Retina (tissue), 1 donor: ENCODE measurements around the gene PEX11B.
A peak's percentile ranks its signal among the peaks of the same experiment; 100 is the strongest.

Experiments used
- DNase-seq: peaks from one replicate; pipeline ENCODE4 v3.0.0-alpha.2; 2016

PEX11B gene

DNA sequence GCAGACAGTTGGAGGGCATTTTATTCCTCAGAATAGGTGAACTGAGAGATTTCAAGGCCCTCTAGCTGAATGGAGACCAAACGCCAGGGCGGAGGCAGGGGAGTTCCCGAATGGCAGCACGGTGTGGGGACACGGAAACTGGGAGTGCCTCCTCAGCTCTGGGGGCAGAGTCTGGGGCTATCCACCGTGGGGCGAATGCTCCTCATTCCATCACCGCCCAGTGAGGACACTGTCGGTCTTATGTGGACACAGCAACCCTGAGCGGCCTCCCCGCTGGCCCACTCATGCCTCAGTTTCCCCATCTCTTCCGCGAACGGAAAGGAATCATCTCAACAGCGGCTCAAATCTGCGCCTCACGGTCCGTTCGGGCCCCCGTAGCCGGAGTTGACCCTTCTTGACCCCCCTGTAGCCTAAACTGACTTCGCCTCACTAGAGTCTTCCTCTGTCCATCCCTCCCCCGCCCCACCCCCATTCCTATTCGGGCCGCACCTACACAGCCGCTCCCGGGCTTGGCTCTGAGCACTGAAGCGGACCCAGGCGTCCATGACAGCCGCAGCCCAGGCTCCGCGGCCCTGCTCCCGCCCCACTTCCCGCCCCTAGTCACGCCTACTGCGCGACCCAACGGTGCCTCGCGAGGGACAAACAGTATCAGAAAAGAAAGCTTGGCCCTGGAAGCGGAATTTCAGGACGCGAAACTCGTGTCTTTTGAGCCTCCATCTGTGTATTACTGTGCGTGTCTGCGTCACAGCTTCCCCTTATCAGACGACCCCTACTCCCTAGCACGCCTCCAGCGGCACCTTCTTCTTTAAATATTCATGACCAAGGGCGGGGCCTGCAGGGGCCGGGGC, at the start of gene PEX11B:
TSS of gene PEX11B (minus strand) at position 574 of the 848 bp plus-strand sequence. CDS start at position 545, 29 bp downstream.
- peak; percentile 94 for DNase-seq

GRCh38 chr1:145967288-145967687, 48.8 kb upstream of the PEX11B start:
- DNase-seq, result no peak

DNA sequence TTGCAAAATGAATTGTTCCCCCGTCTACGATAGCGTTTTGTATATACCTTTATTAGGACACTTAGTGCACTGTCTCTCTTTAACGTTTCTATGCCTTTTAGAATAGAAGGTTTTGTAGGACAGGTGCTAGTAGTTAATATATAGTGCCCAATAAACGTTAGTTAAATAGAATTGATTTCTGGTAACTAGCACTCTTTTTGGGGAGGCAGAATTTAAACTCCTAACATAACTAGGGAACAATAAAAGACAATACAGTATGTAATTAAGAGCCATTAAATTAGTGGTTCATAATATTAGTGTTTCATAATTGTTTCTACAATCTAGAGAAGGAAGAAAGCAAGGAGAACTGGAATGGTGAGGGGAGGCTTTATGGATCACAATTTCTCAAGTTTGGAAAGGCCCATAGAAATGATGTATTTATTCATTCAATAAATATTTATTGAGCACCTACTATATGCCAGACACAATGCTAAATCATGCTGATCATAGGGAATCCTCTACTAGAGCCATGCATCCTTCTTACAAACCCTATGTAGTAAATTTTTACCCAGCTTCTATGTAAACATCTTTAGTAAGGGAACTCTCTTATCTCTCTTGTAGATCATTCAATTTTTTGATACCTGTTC, 46.7 kb upstream of the PEX11B start:
- DNase-seq, result no peak

- peak; percentile 96 for DNase-seq
These were observed 46.0 kb upstream of the PEX11B start, which contains the start of the genes ANKRD34A and POLR3GL for GRCh38 chr1:145964328-145965118. Gene ANKRD34A, minus strand, starts transcription at chr1:145964575. Its CDS starts 2,816 bp downstream, at chr1:145961759. Gene POLR3GL, plus strand, starts transcription at chr1:145964690. Its CDS starts 10,176 bp downstream, at chr1:145974866.

DNA sequence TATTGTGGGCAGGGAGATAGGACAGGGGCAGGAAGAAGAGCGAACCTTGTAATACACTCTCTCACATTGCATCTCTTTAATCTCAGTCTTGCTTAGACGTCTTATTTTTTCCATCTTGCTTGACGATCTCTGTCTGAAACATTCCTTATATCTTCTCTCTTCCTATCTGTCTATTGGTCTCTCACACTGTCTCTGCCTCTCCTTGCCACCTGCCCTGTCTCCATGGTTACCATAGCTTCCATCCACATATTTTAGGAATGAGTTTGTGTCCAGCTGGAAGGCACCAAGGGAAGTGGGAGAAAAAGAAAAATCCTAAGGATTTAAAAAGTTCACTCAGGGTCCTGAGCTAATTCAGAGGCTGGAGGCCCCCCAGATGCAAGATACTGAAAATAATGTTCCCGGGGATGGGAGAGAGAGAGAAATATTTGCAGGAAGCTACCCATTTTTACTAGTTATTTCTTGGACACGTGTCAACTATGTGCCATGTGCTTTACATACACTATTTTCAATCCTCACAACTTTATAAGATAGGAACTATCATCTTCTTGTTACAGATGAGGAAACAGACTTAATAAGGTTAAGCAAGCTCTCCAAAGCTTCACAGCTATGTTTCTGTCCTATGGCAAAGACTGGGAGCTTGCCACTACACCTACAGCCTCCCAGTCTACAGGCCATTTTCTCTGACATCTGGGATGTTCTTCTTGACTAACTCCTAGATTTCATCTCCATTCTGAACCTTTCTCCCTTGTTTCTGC, 44.9 kb upstream of the PEX11B start:
- DNase-seq, result no peak

- DNase-seq, result peak; percentile 47
These were observed 43.9 kb upstream of the PEX11B start for GRCh38 chr1:145962157-145963102.

GRCh38 chr1:145961425-145962156, 43.1 kb upstream of the PEX11B start:
- DNase-seq, result peak; percentile 74

DNA sequence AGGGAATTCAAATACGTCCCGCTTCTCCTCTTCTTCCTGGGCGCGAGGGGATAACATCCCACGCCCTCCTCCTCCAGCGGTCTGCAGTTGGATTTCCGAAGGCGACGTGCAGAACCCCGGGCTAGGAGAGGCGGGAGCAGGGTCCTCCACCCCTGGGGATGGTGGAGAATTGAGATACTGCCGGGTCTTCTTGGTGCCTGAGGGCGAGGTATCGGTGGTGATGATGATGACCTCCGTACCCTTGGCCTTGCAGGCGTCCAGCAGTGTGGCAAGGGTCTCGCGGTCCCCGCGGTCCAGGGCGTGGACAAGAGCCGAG, 42.5 kb upstream of the PEX11B start:
- no peak for DNase-seq

DNA sequence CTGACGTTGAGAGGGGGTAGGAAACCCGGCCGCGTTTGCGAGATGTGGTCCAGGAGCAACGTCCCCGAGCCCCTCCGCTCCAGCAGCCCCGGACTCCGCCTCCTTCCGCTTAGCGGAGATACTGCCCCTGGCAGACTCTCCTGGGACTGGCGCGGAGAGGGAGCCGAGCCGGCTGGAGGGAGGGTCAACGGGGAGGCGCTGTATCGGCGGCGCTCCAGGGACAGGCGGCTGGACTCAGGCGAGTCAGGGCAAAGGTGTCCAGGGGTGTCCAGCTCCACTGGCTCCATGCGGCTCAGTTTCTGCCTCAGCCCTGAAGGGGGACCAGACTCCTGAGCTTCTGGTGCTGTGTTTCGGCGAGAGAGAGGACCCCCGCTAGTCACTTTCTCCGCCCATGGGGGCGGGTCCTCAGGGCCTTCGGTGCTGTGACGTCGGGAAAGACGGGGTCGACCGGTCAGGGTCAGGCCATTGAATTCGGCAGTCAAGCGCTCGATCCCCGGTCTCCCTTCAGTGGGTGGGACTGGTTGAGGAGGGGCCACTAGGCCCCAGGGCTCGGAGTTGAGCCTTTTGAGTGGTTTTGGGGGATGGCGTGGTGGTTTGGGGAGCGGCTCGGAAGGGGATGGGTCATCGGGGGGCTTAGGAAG, 42.1 kb upstream of the PEX11B start:
- DNase-seq, result peak; percentile 96

DNA sequence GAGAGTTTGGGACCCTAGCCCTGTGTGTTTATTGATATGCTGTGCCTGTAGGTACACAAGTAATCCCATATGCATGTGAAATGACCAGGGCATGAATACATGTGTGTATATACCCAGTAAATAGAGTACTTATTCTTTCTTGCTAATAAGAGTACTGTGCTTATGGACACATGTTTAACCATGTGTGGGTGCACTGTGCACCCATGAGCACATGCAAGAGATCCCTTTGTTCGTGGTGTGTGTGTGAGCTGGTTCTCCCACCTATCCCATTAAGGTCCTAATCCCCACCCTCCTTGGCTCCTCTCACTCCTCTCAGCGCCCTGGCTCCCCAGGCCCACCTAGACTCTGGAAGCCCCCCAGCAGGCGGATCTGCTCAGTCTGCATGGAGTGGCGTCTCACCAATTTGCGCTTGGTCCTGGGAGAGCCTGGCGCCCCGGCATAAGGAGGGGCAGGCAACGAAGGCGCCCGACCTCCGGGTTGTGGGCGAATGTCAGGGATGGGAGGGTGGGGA, 41.5 kb upstream of the PEX11B start:
- no peak for DNase-seq

DNA sequence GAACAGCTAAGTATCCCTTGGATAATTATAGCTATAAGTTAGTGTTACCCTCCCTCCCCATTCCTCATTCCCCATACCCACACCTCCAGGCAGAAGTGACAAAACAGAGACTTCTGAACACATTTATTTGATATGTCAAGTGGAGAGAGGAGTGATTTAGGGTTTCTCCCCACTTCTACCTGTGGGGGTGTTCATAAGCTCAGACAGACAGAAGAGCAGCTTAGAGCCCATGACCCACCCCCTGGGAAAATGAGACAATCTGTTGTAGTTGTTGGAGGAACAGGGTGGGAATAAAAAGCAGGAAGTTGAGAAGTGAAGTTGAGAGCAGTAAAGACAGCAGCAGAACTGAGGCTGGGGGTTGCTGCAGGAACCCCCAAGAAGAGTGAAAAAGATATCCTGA, 40.8 kb upstream of the PEX11B start:
- no peak for DNase-seq

DNA sequence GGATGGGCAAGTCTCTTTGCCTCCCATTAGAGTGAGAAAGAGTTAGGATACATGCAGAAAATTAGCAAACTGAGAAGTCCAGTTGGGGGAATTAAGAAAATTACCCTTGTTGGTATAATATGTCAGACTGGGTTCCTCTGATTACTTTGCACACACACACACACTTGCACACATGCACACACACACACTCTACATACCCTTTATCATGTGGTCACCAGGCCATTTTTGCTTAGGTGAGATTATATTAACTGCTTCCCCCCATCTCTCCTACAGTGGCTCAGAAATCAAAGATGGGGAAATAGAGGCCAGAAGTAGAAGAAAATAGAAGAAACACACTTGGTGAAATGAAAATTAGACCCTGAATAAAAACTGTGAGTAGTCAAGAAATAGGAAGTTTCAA, 40.2 kb upstream of the PEX11B start:
- no peak for DNase-seq

GRCh38 chr1:145957443-145958319, 39.2 kb upstream of the PEX11B start, which contains the start of gene LIX1L:
Gene LIX1L, minus strand, starts transcription at chr1:145958017. Its CDS starts 90 bp downstream, at chr1:145957927.
- DNase-seq, result peak; percentile 96

DNA sequence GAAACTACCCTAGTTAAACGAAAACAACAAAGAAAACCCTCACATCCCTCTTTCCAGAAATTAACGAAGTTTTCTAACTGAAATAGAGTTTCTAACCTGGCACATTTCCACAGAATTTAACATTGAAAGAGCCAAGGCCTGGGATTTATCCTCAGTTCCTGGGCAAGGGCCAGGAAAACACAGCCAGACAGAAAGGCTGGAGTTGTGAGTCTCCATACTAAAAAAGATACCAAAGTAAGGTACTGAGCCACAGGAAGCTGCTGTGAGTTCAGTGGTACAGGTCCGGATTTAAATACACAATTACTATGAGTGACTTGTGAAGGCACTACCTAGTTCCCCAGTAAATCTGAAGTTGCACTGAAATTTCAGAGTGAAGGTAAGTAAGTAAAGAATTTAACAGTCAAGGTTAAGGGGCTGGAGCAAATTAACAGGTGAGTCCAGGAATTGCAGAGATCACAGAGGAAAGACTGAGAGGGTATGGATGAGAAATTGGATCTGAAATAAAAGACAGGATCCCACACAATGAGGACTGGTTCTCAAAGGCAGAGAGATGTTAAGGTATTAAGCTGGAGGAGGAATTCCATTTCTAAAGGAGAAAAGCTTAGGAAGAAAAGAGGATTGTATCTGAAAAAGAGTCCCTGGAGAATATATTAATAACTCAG, 38.4 kb upstream of the PEX11B start:
- peak; percentile 15 for DNase-seq

DNA sequence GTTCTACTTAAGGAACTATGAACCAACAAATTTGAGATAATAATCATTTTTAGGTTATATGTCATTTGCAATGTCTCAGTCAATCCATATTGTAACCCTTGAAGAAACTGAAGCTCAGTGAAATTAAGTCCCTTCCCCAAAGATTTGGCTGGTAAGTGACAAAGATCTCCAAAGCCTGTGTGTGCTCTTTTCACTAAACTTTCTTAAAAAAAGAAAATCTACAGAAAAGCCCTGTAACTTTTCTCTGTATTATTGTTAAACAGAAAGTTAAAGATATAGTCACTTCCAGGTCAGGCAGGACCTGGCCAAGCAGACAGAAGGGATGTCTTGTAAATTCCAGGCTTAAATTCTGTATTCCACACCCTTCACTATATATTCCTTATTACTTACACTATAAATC, 37.8 kb upstream of the PEX11B start:
- no peak for DNase-seq

- DNase-seq, result no peak
These were observed 36.9 kb upstream of the PEX11B start for GRCh38 chr1:145955436-145955835.

GRCh38 chr1:145953861-145954260, 35.3 kb upstream of the PEX11B start:
- DNase-seq, result no peak

- no peak for DNase-seq
These were observed 34.4 kb upstream of the PEX11B start for GRCh38 chr1:145952903-145953302.
